NK-92 (cell line): ENCODE measurements around the gene P4HB.

Experiments used
- DNase-seq: peaks from one replicate; lab custom pipeline; 2025; ENCODE audit not compliant: unreplicated experiment; lab: John Stamatoyannopoulos, UW

Gene P4HB

DNA sequence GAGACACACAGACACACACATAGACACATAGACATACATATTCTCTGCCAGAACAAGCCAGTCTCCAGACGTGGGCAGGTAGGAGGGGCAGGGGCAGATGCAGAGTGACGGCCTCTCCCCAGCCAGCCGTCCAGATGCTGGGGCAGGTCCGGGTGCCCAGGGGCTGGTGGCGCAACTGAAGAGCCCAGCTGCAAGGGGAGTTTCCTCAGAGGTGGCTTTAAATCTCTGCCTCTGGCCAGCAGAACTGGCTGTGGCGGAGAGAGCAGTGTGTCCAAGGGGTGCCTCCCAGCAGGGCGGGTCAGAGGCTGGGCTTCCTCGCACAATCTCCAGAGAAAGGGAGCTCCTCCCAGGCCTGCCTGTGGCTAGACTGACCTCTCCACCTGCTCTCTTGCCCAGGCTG lies 65.8 kb downstream of the P4HB start:
- no peak for DNase-seq

- no peak for DNase-seq
Observed at GRCh38 chr17:81794074-81794476, 66.3 kb downstream of the P4HB start.
